ENCODE results near the gene SLC4A3.

GRCh38 chr2:219634171-219634940 is 6.9 kb downstream of the SLC4A3 start:
- TF ChIP-seq POLR2A (IDR thresholded peaks at IDR 0.05), result no peak
- no peak for TF ChIP-seq CTCF (IDR thresholded peaks at IDR 0.05 in 8 of 11, conservative IDR thresholded peaks at IDR 0.05 in 3 of 11)

Measured in spleen (tissue), 7 donors.